Neural cell (in vitro differentiated cells): ENCODE data around the gene GDI2.

Experiments
- EZH2 ChIP-seq: fragments of 200-600, 300-800 bp; shearing (Covaris generic), sonication (generic); IDR thresholded peaks from 2 replicates; pipeline ENCODE4 v1.6.1; 2014; ENCODE audit warnings: antibody characterized with exemption, low read length, borderline replicate concordance, mild to moderate bottlenecking; ENCODE audit not compliant: insufficient read depth, poor library complexity, severe bottlenecking
- POLR2AphosphoS5 ChIP-seq: IDR thresholded peaks from 2 replicates; pipeline ENCODE4 v1.6.1; 2012
- TF ChIP-seq, protein P1 (sequence below): fragments of 450-650 bp; IDR thresholded peaks from 2 replicates; pipeline ENCODE4 v1.5.1; 2014; ENCODE audit warnings: antibody characterized with exemption, mild to moderate bottlenecking, moderate library complexity; ENCODE audit not compliant: poor library complexity, severe bottlenecking

DNA sequence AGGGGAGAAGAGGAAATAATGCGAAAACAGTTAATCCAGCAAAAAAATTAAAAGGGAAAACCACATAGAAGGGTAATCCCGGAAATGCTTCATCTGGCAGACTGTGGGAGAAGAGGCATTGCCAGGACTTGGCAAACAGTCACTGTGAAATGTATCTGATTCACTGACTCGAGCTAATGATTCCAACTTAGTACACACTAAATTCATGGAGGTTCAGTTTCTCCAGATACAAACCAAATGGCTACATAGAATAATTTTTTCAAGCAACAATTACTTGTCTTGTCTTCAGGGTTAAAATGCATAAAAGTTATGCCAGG, 36.4 kb downstream of the GDI2 start:
- TF ChIP-seq EZH2 (no peak), POLR2AphosphoS5 (no peak)
- TF ChIP-seq, protein P1, sequence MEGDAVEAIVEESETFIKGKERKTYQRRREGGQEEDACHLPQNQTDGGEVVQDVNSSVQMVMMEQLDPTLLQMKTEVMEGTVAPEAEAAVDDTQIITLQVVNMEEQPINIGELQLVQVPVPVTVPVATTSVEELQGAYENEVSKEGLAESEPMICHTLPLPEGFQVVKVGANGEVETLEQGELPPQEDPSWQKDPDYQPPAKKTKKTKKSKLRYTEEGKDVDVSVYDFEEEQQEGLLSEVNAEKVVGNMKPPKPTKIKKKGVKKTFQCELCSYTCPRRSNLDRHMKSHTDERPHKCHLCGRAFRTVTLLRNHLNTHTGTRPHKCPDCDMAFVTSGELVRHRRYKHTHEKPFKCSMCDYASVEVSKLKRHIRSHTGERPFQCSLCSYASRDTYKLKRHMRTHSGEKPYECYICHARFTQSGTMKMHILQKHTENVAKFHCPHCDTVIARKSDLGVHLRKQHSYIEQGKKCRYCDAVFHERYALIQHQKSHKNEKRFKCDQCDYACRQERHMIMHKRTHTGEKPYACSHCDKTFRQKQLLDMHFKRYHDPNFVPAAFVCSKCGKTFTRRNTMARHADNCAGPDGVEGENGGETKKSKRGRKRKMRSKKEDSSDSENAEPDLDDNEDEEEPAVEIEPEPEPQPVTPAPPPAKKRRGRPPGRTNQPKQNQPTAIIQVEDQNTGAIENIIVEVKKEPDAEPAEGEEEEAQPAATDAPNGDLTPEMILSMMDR: no peak
